ENCODE data around the gene KIRREL2.

KIRREL2 gene

GRCh38 chr19:35879770-35880317 is 23.1 kb downstream of the KIRREL2 start:
- TF ChIP-seq, protein P1, sequence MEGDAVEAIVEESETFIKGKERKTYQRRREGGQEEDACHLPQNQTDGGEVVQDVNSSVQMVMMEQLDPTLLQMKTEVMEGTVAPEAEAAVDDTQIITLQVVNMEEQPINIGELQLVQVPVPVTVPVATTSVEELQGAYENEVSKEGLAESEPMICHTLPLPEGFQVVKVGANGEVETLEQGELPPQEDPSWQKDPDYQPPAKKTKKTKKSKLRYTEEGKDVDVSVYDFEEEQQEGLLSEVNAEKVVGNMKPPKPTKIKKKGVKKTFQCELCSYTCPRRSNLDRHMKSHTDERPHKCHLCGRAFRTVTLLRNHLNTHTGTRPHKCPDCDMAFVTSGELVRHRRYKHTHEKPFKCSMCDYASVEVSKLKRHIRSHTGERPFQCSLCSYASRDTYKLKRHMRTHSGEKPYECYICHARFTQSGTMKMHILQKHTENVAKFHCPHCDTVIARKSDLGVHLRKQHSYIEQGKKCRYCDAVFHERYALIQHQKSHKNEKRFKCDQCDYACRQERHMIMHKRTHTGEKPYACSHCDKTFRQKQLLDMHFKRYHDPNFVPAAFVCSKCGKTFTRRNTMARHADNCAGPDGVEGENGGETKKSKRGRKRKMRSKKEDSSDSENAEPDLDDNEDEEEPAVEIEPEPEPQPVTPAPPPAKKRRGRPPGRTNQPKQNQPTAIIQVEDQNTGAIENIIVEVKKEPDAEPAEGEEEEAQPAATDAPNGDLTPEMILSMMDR (IDR thresholded peaks at IDR 0.05; ENCODE audit: extremely low read depth, insufficient read depth, missing control alignments): no peak
- in situ Hi-C loops (cut with MboI; ENCODE audit: low pct_unique_long_range_greater_than_20kb, low sequenced_read_pairs, unreplicated experiment): no loop called here
- peak; percentile 83 for DNase-seq (ENCODE audit: low spot score)

DNA sequence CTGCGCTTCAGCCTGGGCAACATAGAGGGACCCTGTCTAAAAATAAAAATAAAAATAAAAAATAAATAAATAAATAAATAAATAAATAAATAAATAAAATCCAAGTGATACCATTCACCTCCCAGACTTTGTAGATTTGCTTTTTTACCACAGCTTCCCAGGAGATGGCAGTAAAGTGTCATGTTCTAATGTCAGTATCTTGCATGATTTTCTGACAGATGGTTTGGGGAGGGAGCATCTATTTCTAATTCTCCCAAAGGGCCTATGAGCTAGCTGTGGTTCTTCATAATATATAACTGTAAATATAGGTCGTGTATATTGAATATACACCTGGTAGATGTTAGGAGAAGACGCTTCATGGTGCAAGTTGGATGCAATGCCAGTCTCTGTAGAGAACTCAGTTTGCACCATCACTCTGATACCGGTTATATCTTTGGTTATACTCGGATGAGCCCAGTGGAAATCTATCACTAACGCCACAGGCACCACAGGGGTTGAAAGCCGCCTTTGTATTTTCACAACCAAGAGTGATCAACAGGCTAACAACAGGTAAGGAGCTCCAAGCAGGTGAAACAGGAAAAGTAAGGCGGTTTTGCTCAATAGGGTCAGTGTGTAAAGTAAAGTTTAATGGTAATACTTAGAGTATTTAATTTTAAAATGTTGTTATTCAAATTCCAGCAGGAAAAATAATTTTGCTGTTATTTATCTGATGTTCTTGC is 25.6 kb downstream of the KIRREL2 start:
- peak; percentile 80 for DNase-seq (ENCODE audit: low spot score)
- in situ Hi-C loops (cut with MboI; ENCODE audit: low pct_unique_long_range_greater_than_20kb, low sequenced_read_pairs, unreplicated experiment): no loop called here
- TF ChIP-seq, protein P1 (IDR thresholded peaks at IDR 0.05; ENCODE audit: extremely low read depth, insufficient read depth, missing control alignments): peak; percentile 64

DNA sequence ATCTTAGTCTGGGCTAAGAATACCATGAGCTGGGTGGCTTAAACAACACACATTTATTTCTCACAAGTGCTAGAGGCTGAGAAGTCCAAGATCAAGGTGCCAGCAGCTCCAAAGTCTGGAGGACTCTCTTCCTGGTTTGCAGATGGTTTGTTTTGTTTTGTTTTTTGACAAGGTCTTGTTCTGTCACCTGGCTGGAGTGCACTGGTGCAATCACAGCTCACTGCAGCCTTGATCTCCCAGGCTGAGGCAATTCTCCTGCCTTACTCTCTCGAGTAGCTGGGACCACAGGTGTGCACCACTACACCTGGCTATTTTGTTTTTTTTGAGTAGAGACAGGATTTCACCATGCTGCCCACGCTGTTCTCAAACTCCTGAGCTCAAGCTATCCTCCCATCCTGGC is 27.2 kb downstream of the KIRREL2 start:
- TF ChIP-seq, protein P1 (IDR thresholded peaks at IDR 0.05; ENCODE audit: extremely low read depth, insufficient read depth, missing control alignments): no peak
- DNase-seq (ENCODE audit: low spot score): no peak
- in situ Hi-C loops (cut with MboI; ENCODE audit: low pct_unique_long_range_greater_than_20kb, low sequenced_read_pairs, unreplicated experiment): no loop called here

DNA sequence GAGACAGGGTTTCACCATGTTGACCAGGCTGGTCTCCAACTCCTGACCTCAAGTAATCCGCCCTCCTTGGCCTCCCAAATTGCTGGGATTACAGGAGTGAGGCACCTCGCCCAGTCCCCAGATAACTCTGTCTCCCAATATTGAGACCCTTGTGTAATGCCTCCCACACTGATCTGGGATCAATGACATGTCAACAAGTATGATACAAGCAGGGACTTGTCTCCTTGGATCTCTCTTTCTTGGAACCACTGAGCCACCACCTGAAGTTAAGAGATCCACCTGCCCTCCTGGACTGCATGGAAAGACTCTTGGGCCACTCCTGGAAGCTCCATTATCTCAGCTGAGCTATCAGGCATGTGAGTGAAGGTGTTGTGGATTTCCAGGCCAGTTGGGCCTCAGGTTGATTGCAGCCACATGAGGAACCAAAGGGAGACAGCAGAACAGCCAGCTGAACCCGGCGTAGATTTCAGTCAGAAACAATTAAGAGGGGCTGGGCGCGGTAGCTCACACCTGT is 28.6 kb downstream of the KIRREL2 start:
- TF ChIP-seq, protein P1 (IDR thresholded peaks at IDR 0.05; ENCODE audit: extremely low read depth, insufficient read depth, missing control alignments): no peak
- in situ Hi-C loops (cut with MboI; ENCODE audit: low pct_unique_long_range_greater_than_20kb, low sequenced_read_pairs, unreplicated experiment): loop anchor here (5.0 kb wide), 1 partner anchor 47 kb away; no protein-coding TSS in a partner anchor
- no peak for DNase-seq (ENCODE audit: low spot score)

DNA sequence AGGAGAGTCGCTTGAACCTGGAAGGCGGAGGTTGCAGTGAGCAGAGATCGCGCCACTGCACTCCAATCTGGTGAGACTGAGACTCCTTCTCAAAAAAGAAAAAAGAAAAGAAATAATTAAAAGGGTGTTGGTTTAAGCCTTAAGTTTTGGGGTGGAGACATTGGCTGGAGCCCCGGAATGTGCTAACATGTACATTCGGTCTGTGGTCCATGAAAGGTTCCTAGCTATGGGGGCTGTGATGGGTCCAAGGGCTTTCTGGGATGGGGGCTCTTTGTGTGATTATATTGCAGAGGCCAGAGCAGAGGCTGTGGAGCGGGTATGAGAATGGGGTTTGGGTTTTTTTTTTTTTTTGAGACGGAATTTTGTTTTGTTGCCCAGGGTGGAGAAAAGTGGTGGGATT is 29.2 kb downstream of the KIRREL2 start:
- TF ChIP-seq, protein P1 (IDR thresholded peaks at IDR 0.05; ENCODE audit: extremely low read depth, insufficient read depth, missing control alignments): no peak
- in situ Hi-C loops (cut with MboI; ENCODE audit: low pct_unique_long_range_greater_than_20kb, low sequenced_read_pairs, unreplicated experiment): loop anchor here (5.0 kb wide), 1 partner anchor 46 kb away; no protein-coding TSS in a partner anchor
- DNase-seq (ENCODE audit: low spot score): no peak

DNA sequence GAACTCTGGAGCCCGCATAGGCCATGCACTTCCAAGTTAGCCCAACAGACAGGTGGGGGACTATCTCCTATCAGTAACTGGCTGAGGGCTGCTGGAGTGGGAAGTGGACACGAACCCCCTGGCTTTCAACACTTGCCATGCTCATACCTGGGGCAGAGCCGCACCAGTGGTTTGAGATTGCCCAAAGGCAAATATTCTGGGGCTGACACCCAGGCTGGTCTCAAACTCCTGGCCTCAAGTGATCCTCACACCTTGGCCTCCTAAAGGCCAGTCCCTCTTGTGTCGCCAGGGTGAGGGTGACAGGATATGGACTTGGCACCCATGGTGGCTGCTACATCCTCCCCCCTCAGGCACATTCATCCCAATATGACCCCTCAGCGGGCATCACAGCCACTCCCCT is 30.5 kb downstream of the KIRREL2 start:
- TF ChIP-seq, protein P1 (IDR thresholded peaks at IDR 0.05; ENCODE audit: extremely low read depth, insufficient read depth, missing control alignments): no peak
- in situ Hi-C loops (cut with MboI; ENCODE audit: low pct_unique_long_range_greater_than_20kb, low sequenced_read_pairs, unreplicated experiment): loop anchor here (5.0 kb wide), 1 partner anchor 45 kb away; no protein-coding TSS in a partner anchor

More for the DNA sequence above, 30.5 kb downstream of the KIRREL2 start:
- no peak for DNase-seq (ENCODE audit: low spot score)

All from GM13977 (cell line).